HEK293 (cell line): ENCODE data around the gene C19orf38.

ENCODE experiments used
- CTCF ChIA-PET: fragments of 350-600 bp; formaldehyde crosslinking; extraction: SDS; loops from one replicate; lab custom pipeline; 2021; ENCODE audit warnings: antibody characterized with exemption; lab: Yijun Ruan, JAX
- POLR2A ChIA-PET: fragments of 300-600 bp; formaldehyde crosslinking; extraction: SDS; loops from one replicate; lab custom pipeline; 2020; ENCODE audit warnings: antibody characterized with exemption, inconsistent platforms; lab: Yijun Ruan, JAX
- H3K27ac ChIP-seq: fragments of 200-500 bp; sonication (Bioruptor generic); 2 replicates; pipeline ENCODE4 v1.5.1; 2014; ENCODE audit warnings: low read depth, low read length, control low read depth, inconsistent platforms; ENCODE audit errors: extremely low read depth
- H3K36me3 ChIP-seq, 2 experiments: fragments of 200-500 bp in 1 of 2; sonication (Bioruptor generic) in 1 of 2; 1 replicate in 1 of 2; 2 replicates in 1 of 2; pipeline ENCODE4 v1.5.1; 2014 to 2017; ENCODE audit warnings: inconsistent platforms in 2 of 2, low read length in 2 of 2; ENCODE audit not compliant: control insufficient read depth in 2 of 2, insufficient read depth in 1 of 2
- H3K4me1 ChIP-seq: fragments of 200-500 bp; sonication (Bioruptor generic); 2 replicates; pipeline ENCODE4 v1.5.1; 2014; ENCODE audit warnings: mild to moderate bottlenecking, low read length, inconsistent platforms; ENCODE audit not compliant: control insufficient read depth, insufficient read depth
- H3K4me3 ChIP-seq: 2 replicates; pipeline ENCODE4 v1.5.1; 2011; ENCODE audit warnings: low read depth, mild to moderate bottlenecking, control low read depth, low read length, moderate library complexity
- H3K9me3 ChIP-seq: fragments of 200-500 bp; sonication (Bioruptor generic); 2 replicates; pipeline ENCODE4 v1.5.1; 2014; ENCODE audit warnings: low read depth, low read length, inconsistent platforms; ENCODE audit not compliant: control insufficient read depth, insufficient read depth
- FEZF1 ChIP-seq: fragments of 450-650 bp; formaldehyde crosslinking; IDR thresholded peaks from 2 replicates; pipeline ENCODE4 v1.5.1; 2016; ENCODE audit warnings: missing biosample characterization, missing genetic modification characterization
- GLI4 ChIP-seq: fragments of 450-650 bp; formaldehyde crosslinking; IDR thresholded peaks from 2 replicates; pipeline ENCODE4 v1.5.1; 2016; ENCODE audit warnings: missing biosample characterization, missing genetic modification characterization
- HOXA7 ChIP-seq: sonication (generic); formaldehyde crosslinking; IDR thresholded peaks from 2 replicates; pipeline ENCODE4 v1.8.1; 2022; ENCODE audit warnings: missing genetic modification reagents, borderline replicate concordance
- IKZF3 ChIP-seq: fragments of 450-650 bp; IDR thresholded peaks from 2 replicates; pipeline ENCODE4 v1.5.0; 2018; ENCODE audit warnings: missing biosample characterization, mild to moderate bottlenecking, missing genetic modification characterization, moderate library complexity
- KLF10 ChIP-seq: fragments of 450-650 bp; IDR thresholded peaks from 2 replicates; pipeline ENCODE4 v1.5.1; 2018; ENCODE audit warnings: missing biosample characterization, mild to moderate bottlenecking, missing genetic modification characterization
- OVOL3 ChIP-seq: fragments of 450-650 bp; formaldehyde crosslinking; IDR thresholded peaks from 2 replicates; pipeline ENCODE4 v1.5.1; 2016; ENCODE audit warnings: missing biosample characterization, missing genetic modification characterization
- PRDM1 ChIP-seq: fragments of 450-650 bp; formaldehyde crosslinking; IDR thresholded peaks from 2 replicates; pipeline ENCODE4; 2016; ENCODE audit warnings: missing biosample characterization, missing genetic modification characterization
- REPIN1 ChIP-seq: fragments of 450-650 bp; formaldehyde crosslinking; IDR thresholded peaks from 2 replicates; pipeline ENCODE4 v1.5.1; 2017; ENCODE audit warnings: missing biosample characterization, missing genetic modification characterization, low read depth
- SCRT1 ChIP-seq: fragments of 450-650 bp; formaldehyde crosslinking; IDR thresholded peaks from 2 replicates; pipeline ENCODE4 v1.5.1; 2016; ENCODE audit warnings: missing biosample characterization, missing genetic modification characterization, borderline replicate concordance
- SCRT2 ChIP-seq: fragments of 450-650 bp; formaldehyde crosslinking; IDR thresholded peaks from 2 replicates; pipeline ENCODE4 v1.5.1; 2016; ENCODE audit warnings: missing biosample characterization, missing genetic modification characterization
- SP2 ChIP-seq: fragments of 450-650 bp; formaldehyde crosslinking; IDR thresholded peaks from 2 replicates; pipeline ENCODE4 v1.5.1; 2016; ENCODE audit warnings: missing biosample characterization, missing genetic modification characterization
- SP7 ChIP-seq: fragments of 450-650 bp; formaldehyde crosslinking; IDR thresholded peaks from 2 replicates; pipeline ENCODE4 v1.5.1; 2016; ENCODE audit warnings: missing biosample characterization, missing genetic modification characterization
- ZEB2 ChIP-seq: fragments of 450-650 bp; formaldehyde crosslinking; IDR thresholded peaks from 2 replicates; pipeline ENCODE4 v1.5.1; 2016; ENCODE audit warnings: missing biosample characterization, missing genetic modification characterization
- ZFHX2 ChIP-seq: fragments of 450-650 bp; formaldehyde crosslinking; conservative IDR thresholded peaks from 2 replicates; pipeline ENCODE4 v1.5.1; 2016; ENCODE audit warnings: missing biosample characterization, missing genetic modification characterization
- ZIC2 ChIP-seq: fragments of 450-650 bp; formaldehyde crosslinking; IDR thresholded peaks from 2 replicates; pipeline ENCODE4 v1.5.1; 2016; ENCODE audit warnings: missing biosample characterization, missing genetic modification characterization
- ZNF132 ChIP-seq: fragments of 450-650 bp; formaldehyde crosslinking; IDR thresholded peaks from 2 replicates; pipeline ENCODE4 v1.5.1; 2017; ENCODE audit warnings: missing biosample characterization, missing genetic modification characterization, borderline replicate concordance
- ZNF23 ChIP-seq: fragments of 450-650 bp; formaldehyde crosslinking; IDR thresholded peaks from 2 replicates; pipeline ENCODE4 v1.5.1; 2016; ENCODE audit warnings: missing biosample characterization, missing genetic modification characterization, borderline replicate concordance
- ZNF239 ChIP-seq: fragments of 450-650 bp; formaldehyde crosslinking; IDR thresholded peaks from 2 replicates; pipeline ENCODE4 v1.5.1; 2016; ENCODE audit warnings: missing biosample characterization, missing genetic modification characterization
- ZNF394 ChIP-seq: fragments of 450-650 bp; formaldehyde crosslinking; IDR thresholded peaks from 2 replicates; pipeline ENCODE4 v1.5.1; 2016; ENCODE audit warnings: missing biosample characterization, missing genetic modification characterization, mild to moderate bottlenecking, moderate library complexity, borderline replicate concordance
- ZNF555 ChIP-seq: fragments of 450-650 bp; formaldehyde crosslinking; conservative IDR thresholded peaks from 2 replicates; pipeline ENCODE4 v1.5.1; 2017; ENCODE audit warnings: missing biosample characterization, mild to moderate bottlenecking, missing genetic modification characterization, inconsistent platforms
- ZNF600 ChIP-seq: fragments of 450-650 bp; formaldehyde crosslinking; IDR thresholded peaks from 2 replicates; pipeline ENCODE4 v1.5.1; 2016; ENCODE audit warnings: missing biosample characterization, missing genetic modification characterization
- ZXDB ChIP-seq: fragments of 450-650 bp; formaldehyde crosslinking; IDR thresholded peaks from 2 replicates; pipeline ENCODE4 v1.5.1; 2016; ENCODE audit warnings: missing biosample characterization, missing genetic modification characterization
- TF ChIP-seq, protein P1 (sequence below): fragments of 450-650 bp; formaldehyde crosslinking; IDR thresholded peaks from 2 replicates; pipeline ENCODE4 v1.5.1; 2016; ENCODE audit warnings: missing biosample characterization, missing genetic modification characterization
- TF ChIP-seq, protein P2 (sequence below): fragments of 450-650 bp; formaldehyde crosslinking; IDR thresholded peaks from 2 replicates; pipeline ENCODE4 v1.5.1; 2016; ENCODE audit warnings: missing biosample characterization, missing genetic modification characterization
- TF ChIP-seq, protein P3 (sequence below): fragments of 450-650 bp; formaldehyde crosslinking; IDR thresholded peaks from 2 replicates; pipeline ENCODE4 v1.5.1; 2016; ENCODE audit warnings: missing biosample characterization, missing genetic modification characterization
- TF ChIP-seq, protein P4 (sequence below): fragments of 450-650 bp; formaldehyde crosslinking; IDR thresholded peaks from 2 replicates; pipeline ENCODE4 v1.5.1; 2017; ENCODE audit warnings: missing biosample characterization, mild to moderate bottlenecking, missing genetic modification characterization, moderate library complexity
- TF ChIP-seq, protein P5 (sequence below): fragments of 450-650 bp; formaldehyde crosslinking; IDR thresholded peaks from 2 replicates; pipeline ENCODE4 v1.5.1; 2016; ENCODE audit warnings: missing biosample characterization, missing genetic modification characterization, borderline replicate concordance

The C19orf38 gene

DNA sequence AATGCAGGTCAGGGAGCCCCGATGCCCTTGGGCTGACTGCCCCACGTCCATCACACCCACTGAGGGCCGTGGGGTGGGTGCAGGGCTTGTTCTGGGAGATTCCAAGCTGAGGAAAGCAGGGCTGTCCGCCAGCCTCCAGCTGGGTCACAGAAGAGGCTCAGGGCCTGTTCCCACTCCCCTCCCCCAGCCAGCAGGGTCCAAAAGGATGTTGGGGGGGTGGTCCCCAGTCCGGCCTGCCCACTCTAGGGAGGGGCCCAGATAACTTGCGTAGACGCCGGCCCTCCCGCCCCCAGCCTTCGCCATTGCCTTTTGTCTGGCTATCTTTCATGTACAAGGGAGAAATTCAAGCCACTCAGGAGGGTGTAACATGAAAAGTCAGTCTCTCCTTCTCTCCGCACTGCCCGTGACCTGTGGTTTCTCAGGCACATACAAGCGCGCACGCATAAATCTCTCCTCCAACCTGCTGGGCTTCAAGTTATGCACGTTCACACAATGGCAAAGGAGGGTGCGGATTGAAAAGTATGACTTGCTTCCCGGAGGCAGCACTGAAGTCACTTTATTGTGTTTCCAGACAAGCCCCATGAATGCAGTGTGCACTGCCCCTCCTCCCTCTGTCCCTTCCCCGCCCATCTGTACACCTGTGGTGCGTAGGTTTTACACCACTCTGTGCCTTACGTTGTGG is 43.3 kb downstream of the C19orf38 start:
- Histone ChIP-seq H3K9me3 (no peaks in the 10 kb centered on the region), H3K27ac (no peak overlapping the region), H3K36me3 (no peaks in the 10 kb centered on the region; a peak in 1 of 3 replicates), H3K4me3 (no peak overlapping the region), H3K4me1 (peaks cover 14% of the 10 kb centered on the region)
- CTCF ChIA-PET = interaction anchor here (1.1 kb wide), 1 partner anchor 56 kb away, joined by 4 read pairs; the partner anchor contains the start of gene TMED1
- POLR2A ChIA-PET = interaction anchor here (0.5 kb wide), 1 partner anchor 38 kb away, joined by 4 read pairs; no protein-coding TSS in a partner anchor
- TF ChIP-seq ZNF555 (tag by site-specific recombination) = no peak
- 0 out of 2 replicates have a peak, but pooled peaks have one; percentile 21 for TF ChIP-seq ZFHX2 (tag by site-specific recombination)
- peak; percentile 56 for TF ChIP-seq ZIC2 (tag by site-specific recombination)
- no peak for TF ChIP-seq ZNF394 (tag by site-specific recombination)
- TF ChIP-seq, protein P1, sequence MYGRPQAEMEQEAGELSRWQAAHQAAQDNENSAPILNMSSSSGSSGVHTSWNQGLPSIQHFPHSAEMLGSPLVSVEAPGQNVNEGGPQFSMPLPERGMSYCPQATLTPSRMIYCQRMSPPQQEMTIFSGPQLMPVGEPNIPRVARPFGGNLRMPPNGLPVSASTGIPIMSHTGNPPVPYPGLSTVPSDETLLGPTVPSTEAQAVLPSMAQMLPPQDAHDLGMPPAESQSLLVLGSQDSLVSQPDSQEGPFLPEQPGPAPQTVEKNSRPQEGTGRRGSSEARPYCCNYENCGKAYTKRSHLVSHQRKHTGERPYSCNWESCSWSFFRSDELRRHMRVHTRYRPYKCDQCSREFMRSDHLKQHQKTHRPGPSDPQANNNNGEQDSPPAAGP (tag by site-specific recombination) = peak; percentile 71
- peak; percentile 83; the same call in 1 of the 2 replicates for TF ChIP-seq SCRT1 (tag by site-specific recombination)
- TF ChIP-seq, protein P2, sequence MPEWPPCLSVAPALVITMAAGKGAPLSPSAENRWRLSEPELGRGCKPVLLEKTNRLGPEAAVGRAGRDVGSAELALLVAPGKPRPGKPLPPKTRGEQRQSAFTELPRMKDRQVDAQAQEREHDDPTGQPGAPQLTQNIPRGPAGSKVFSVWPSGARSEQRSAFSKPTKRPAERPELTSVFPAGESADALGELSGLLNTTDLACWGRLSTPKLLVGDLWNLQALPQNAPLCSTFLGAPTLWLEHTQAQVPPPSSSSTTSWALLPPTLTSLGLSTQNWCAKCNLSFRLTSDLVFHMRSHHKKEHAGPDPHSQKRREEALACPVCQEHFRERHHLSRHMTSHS = no peak
- TF ChIP-seq SP7 (tag by site-specific recombination) = peak; percentile 70
- TF ChIP-seq SP2 (tag by site-specific recombination) = peak; percentile 31
- no peak for TF ChIP-seq KLF10 (tag by site-specific recombination)
- TF ChIP-seq ZNF132 (tag by site-specific recombination) = no peak
- TF ChIP-seq GLI4 = no peak
- TF ChIP-seq, protein P3, sequence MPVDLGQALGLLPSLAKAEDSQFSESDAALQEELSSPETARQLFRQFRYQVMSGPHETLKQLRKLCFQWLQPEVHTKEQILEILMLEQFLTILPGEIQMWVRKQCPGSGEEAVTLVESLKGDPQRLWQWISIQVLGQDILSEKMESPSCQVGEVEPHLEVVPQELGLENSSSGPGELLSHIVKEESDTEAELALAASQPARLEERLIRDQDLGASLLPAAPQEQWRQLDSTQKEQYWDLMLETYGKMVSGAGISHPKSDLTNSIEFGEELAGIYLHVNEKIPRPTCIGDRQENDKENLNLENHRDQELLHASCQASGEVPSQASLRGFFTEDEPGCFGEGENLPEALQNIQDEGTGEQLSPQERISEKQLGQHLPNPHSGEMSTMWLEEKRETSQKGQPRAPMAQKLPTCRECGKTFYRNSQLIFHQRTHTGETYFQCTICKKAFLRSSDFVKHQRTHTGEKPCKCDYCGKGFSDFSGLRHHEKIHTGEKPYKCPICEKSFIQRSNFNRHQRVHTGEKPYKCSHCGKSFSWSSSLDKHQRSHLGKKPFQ (tag by site-specific recombination) = peak; percentile 70; the same call in 1 of the 2 replicates
- peak; percentile 74 for TF ChIP-seq SCRT2 (tag by site-specific recombination)
- TF ChIP-seq ZNF239 (tag by site-specific recombination) = no peak
- no peak for TF ChIP-seq OVOL3
- TF ChIP-seq, protein P4, sequence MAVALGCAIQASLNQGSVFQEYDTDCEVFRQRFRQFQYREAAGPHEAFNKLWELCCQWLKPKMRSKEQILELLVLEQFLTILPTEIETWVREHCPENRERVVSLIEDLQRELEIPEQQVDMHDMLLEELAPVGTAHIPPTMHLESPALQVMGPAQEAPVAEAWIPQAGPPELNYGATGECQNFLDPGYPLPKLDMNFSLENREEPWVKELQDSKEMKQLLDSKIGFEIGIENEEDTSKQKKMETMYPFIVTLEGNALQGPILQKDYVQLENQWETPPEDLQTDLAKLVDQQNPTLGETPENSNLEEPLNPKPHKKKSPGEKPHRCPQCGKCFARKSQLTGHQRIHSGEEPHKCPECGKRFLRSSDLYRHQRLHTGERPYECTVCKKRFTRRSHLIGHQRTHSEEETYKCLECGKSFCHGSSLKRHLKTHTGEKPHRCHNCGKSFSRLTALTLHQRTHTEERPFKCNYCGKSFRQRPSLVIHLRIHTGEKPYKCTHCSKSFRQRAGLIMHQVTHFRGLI (tag by site-specific recombination) = peak; percentile 92
- peak; percentile 52; the same call in 1 of the 2 replicates for TF ChIP-seq PRDM1 (tag by site-specific recombination)
- no peak for TF ChIP-seq ZXDB (tag by site-specific recombination)
- TF ChIP-seq ZNF600 = peak; percentile 68

DNA sequence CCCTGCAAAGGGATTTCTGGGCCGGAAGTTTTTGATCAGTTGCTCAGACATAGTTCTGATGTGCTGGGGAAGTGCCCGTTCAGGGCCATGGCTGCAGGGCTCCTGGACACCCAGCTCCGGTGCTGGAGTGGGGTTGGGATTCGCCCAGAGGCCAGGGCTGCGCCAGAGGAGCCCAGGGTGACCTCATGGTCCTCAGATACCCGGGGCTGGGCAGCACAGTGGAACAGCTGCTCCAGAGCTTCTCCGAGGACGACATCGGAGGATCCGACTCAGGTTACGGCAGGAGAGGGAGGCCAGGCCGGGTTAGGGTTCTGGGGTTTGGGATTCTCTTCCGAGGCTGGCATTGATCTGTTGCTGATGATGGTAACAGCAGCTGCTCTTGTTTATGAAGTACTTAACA is 44.0 kb downstream of the C19orf38 start:
- Histone ChIP-seq H3K4me1 (peaks cover 19% of the 10 kb centered on the region), H3K9me3 (no peaks in the 10 kb centered on the region), H3K27ac (no peak overlapping the region), H3K36me3 (no peaks in the 10 kb centered on the region; a peak in 1 of 3 replicates), H3K4me3 (no peak overlapping the region)
- ChIA-PET CTCF (interaction anchor here (1.0 to 1.5 kb wide), 2 partner anchors 11 to 45 kb away, joined by 3 read pairs; no protein-coding TSS in a partner anchor), POLR2A (no interaction called here)
- TF ChIP-seq ZIC2 (tag by site-specific recombination) = no peak
- peak; percentile 29; the same call in 1 of the 2 replicates for TF ChIP-seq IKZF3 (tag by site-specific recombination)
- TF ChIP-seq HOXA7 (CRISPR knock-in tag) = no peak
- TF ChIP-seq ZEB2 (tag by site-specific recombination) = no peak
- TF ChIP-seq, protein P5, sequence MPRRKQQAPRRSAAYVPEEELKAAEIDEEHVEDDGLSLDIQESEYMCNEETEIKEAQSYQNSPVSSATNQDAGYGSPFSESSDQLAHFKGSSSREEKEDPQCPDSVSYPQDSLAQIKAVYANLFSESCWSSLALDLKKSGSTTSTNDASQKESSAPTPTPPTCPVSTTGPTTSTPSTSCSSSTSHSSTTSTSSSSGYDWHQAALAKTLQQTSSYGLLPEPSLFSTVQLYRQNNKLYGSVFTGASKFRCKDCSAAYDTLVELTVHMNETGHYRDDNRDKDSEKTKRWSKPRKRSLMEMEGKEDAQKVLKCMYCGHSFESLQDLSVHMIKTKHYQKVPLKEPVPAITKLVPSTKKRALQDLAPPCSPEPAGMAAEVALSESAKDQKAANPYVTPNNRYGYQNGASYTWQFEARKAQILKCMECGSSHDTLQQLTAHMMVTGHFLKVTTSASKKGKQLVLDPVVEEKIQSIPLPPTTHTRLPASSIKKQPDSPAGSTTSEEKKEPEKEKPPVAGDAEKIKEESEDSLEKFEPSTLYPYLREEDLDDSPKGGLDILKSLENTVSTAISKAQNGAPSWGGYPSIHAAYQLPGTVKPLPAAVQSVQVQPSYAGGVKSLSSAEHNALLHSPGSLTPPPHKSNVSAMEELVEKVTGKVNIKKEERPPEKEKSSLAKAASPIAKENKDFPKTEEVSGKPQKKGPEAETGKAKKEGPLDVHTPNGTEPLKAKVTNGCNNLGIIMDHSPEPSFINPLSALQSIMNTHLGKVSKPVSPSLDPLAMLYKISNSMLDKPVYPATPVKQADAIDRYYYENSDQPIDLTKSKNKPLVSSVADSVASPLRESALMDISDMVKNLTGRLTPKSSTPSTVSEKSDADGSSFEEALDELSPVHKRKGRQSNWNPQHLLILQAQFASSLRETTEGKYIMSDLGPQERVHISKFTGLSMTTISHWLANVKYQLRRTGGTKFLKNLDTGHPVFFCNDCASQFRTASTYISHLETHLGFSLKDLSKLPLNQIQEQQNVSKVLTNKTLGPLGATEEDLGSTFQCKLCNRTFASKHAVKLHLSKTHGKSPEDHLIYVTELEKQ = no peak
- TF ChIP-seq KLF10 (tag by site-specific recombination) = no peak
- no peak for TF ChIP-seq ZNF23 (tag by site-specific recombination)
- no peak for TF ChIP-seq REPIN1 (tag by site-specific recombination)
- TF ChIP-seq FEZF1 = no peak
